ENCODE measurements around the gene NRAP. TPM values are rescaled to one million over a fixed set of nuclear protein-coding genes. Genes with fewer than 3 reads are reported as not detected.

Gene NRAP
- total and polyA plus RNA-seq, 2 of the 8 experiments (the other 6 are each of a cell fraction or from before 2014, with no cell fraction given) = not detected

DNA sequence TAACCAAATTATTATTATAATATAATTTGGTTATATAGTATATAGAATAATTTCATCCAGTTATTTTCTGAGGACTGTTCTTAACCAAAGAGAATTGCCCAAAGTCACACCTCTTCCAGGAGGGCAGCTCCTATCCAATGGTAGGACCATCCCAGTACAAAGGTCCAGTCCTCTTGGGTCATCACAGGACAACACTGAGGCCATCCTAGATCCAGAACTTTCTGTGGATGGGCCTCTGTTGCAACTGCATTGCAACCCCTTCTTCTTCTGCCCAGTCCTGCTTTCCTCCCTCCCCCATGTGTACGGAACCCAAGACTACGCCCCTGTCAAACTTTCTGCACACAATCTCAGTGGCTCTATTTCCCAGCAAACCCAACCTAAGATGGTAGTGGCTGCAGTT, 116.4 kb downstream of the NRAP start:
- WGBS, 2 experiments (ENCODE audit: extremely low coverage in 1 of 2, insufficient coverage in 1 of 2, insufficient read length in 1 of 2, insufficient replicate concordance in 2 of 2, low coverage in 1 of 2, low lambda C conversion rate in 2 of 2, missing lambda C conversion rate in 1 of 2) = 96% methylated on average over 2 of the region's 2 CpGs; no CpG with 5 or more reads in 1 of the 2 experiments
- no peak overlapping the region for H2AFZ ChIP-seq (ENCODE audit: low read length)
- H4K8ac ChIP-seq (ENCODE audit: extremely low read depth, insufficient read depth, low read length) = no peak overlapping the region
- H3K4me3 ChIP-seq (ENCODE audit: extremely low read depth in 1 of 4, insufficient read depth in 2 of 4, low read depth in 3 of 4, low read length in 4 of 4) = no peak overlapping the region
- DNase-seq (ENCODE audit: low read depth in 1 of 2, low spot score in 2 of 2) (no peak), FAIRE-seq (no peak)
- TF ChIP-seq RBBP5 (IDR thresholded peaks at IDR 0.05; ENCODE audit: borderline replicate concordance, low read depth, low read length) (no peak), HDAC2 (IDR thresholded peaks at IDR 0.05; ENCODE audit: borderline replicate concordance in 1 of 2, low read depth in 2 of 2, low read length in 2 of 2) (no peak), BCL11A (IDR thresholded peaks at IDR 0.05; ENCODE audit: low read depth in 2 of 2, low read length in 2 of 2) (no peak), SIN3A (conservative IDR thresholded peaks at IDR 0.05 in 1 of 2, IDR thresholded peaks at IDR 0.05 in 1 of 2; ENCODE audit: low read depth in 1 of 2, low read length in 2 of 2) (no peak), RXRA (IDR thresholded peaks at IDR 0.05; ENCODE audit: insufficient read depth, low read depth, low read length) (no peak), FOSL1 (IDR thresholded peaks at IDR 0.05; ENCODE audit: insufficient read depth, low read depth, low read length) (no peak)
- H3K9ac ChIP-seq (replicated peaks in 1 of 4; ENCODE audit: extremely low read depth in 1 of 4, low read depth in 3 of 4, low read length in 3 of 4) = no peak overlapping the region
- no peaks in the 10 kb centered on the region for H3K23me2 ChIP-seq (ENCODE audit: low read depth, low read length)
- no peak overlapping the region for H3K56ac ChIP-seq (replicated peaks; ENCODE audit: insufficient read length, low read depth, low read length)
- H2BK12ac ChIP-seq (ENCODE audit: low read depth, low read length) = no peak overlapping the region
- no peak overlapping the region for H3K4ac ChIP-seq (replicated peaks; ENCODE audit: insufficient read length, low read depth, low read length)
- H2BK5ac ChIP-seq (ENCODE audit: low read depth, low read length) = no peak overlapping the region
- H3K4me2 ChIP-seq (ENCODE audit: insufficient read depth in 1 of 2, low read depth in 2 of 2, low read length in 2 of 2) = no peak overlapping the region
- H2BK20ac ChIP-seq (ENCODE audit: low read length) = no peak overlapping the region
- H3K27me3 ChIP-seq (replicated peaks in 1 of 4; ENCODE audit: control insufficient read depth in 3 of 4, extremely low read depth in 1 of 4, insufficient read depth in 3 of 4, low read length in 3 of 4) = peaks cover 3 to 19% (median 12%) of the 10 kb centered on the region in 4 experiments; a peak in 5 of 7 replicates
- no peak overlapping the region for H3K18ac ChIP-seq (ENCODE audit: extremely low read depth, low read length)
- no peak overlapping the region for H3K14ac ChIP-seq (ENCODE audit: insufficient read length)
- ChIA-PET CTCF (ENCODE audit: partially characterized antibody) (interaction anchor here (1.2 to 2.5 kb wide), 3 partner anchors 10 to 27 kb away, joined by 5 to 9 read pairs (median 8); no protein-coding TSS in a partner anchor), POLR2A (ENCODE audit: partially characterized antibody) (no interaction called here)
- no peak overlapping the region for H3K23ac ChIP-seq (ENCODE audit: insufficient read length)
- H4K91ac ChIP-seq (replicated peaks; ENCODE audit: insufficient read length, low read length) = no peak overlapping the region
- H3K36me3 ChIP-seq (ENCODE audit: control insufficient read depth in 2 of 4, insufficient read depth in 4 of 4, low read length in 3 of 4) = no peaks in the 10 kb centered on the region
- H4K20me1 ChIP-seq (replicated peaks in 1 of 2; ENCODE audit: control insufficient read depth in 1 of 2, insufficient read depth in 2 of 2, low read length in 2 of 2) = peaks cover 0 to 2% of the 10 kb centered on the region in 2 experiments
- no peak overlapping the region for H2AK5ac ChIP-seq (ENCODE audit: low read depth, low read length)
- H4K5ac ChIP-seq (ENCODE audit: insufficient read length, low read depth, low read length) = no peak overlapping the region
- H3K79me1 ChIP-seq (ENCODE audit: low read depth, low read length) = no peaks in the 10 kb centered on the region
- no peak overlapping the region for H3K27ac ChIP-seq (ENCODE audit: low read depth, low read length)
- H3K9me3 ChIP-seq (ENCODE audit: insufficient read depth in 2 of 2, low read depth in 1 of 2, low read length in 1 of 2) = no peaks in the 10 kb centered on the region
- no peaks in the 10 kb centered on the region for H3K4me1 ChIP-seq (replicated peaks in 1 of 4; ENCODE audit: control insufficient read depth in 3 of 4, insufficient read depth in 4 of 4, low read length in 3 of 4)
- H2BK15ac ChIP-seq (ENCODE audit: low read length) = no peak overlapping the region
- no peaks in the 10 kb centered on the region for H3K79me2 ChIP-seq (ENCODE audit: control insufficient read depth in 1 of 2, insufficient read depth in 2 of 2, low read length in 2 of 2)
- H2BK120ac ChIP-seq (replicated peaks; ENCODE audit: low read depth, low read length) = no peak overlapping the region
